HepG2 (cell line): Measurements from ENCODE around the gene ABCG8.

ENCODE experiments used
- MXI1 ChIP-seq: IDR thresholded peaks from 3 replicates; pipeline ENCODE4 v1.6.1; 2012; ENCODE audit warnings: low read depth, low read length, inconsistent platforms, borderline replicate concordance
- NFIC ChIP-seq: IDR thresholded peaks from 2 replicates; pipeline ENCODE4 v1.6.1; 2012; ENCODE audit warnings: mild to moderate bottlenecking, low read length, inconsistent platforms
- PCBP2 ChIP-seq: fragments of 200-400 bp; formaldehyde crosslinking; optimal IDR thresholded peaks from 2 replicates; pipeline ENCODE3; 2018; ENCODE audit warnings: low read length, low read depth; ENCODE audit not compliant: poor library complexity, severe bottlenecking
- RARA ChIP-seq: IDR thresholded peaks from 2 replicates; pipeline ENCODE4 v1.6.1; 2016; ENCODE audit warnings: missing genetic modification reagents, missing compliant biosample characterization
- ZNF256 ChIP-seq: sonication (generic); formaldehyde crosslinking; conservative IDR thresholded peaks from 2 replicates; pipeline ENCODE4 v1.4.0; 2020; ENCODE audit warnings: missing genetic modification reagents
- ZSCAN30 ChIP-seq: sonication (generic); formaldehyde crosslinking; IDR thresholded peaks from 2 replicates; pipeline ENCODE4 v1.5.0; 2020; ENCODE audit warnings: mild to moderate bottlenecking, missing genetic modification reagents

DNA sequence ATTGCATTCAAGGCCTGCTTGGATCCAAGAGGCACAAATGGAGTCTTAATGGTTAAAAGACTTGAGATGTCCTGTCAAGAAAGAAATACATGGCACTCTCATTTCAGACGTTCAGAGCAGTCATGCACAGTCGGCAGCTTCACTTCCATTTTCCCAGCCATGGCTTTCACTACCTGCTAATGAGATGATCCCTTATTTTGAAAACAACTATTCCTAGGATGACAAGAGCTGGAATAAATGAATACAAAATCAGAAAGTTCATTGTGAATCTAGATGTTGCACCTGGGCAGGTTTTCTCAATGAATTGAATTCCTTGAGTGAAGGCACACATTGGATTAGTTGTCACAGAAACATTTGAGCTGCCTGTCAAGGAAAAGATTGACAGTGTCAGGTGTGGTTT is 25.8 kb upstream of the ABCG8 start:
- TF ChIP-seq ZSCAN30 (no peak), ZNF256 (CRISPR knock-in tag) (no peak), MXI1 (no peak), RARA (CRISPR knock-in tag) (no peak), PCBP2 (no peak), NFIC (no peak)
